Mucosa of rectum (tissue), 2 donors: ENCODE results near the gene ACVR2B.

Source experiments
- H3K27ac ChIP-seq, 2 donors: one replicate each; pipeline ENCODE4 v1.7.0; 2013; ENCODE audit warnings: inconsistent platforms in 2 of 2, low read depth in 2 of 2, low read length in 2 of 2
- H3K27me3 ChIP-seq, 2 donors: one replicate each; pipeline ENCODE4 v1.7.0; 2013; ENCODE audit warnings: low read length in 2 of 2; ENCODE audit not compliant: control insufficient read depth in 2 of 2, insufficient read depth in 2 of 2
- H3K36me3 ChIP-seq, 2 donors: one replicate each; pipeline ENCODE4 v1.7.0; 2013; ENCODE audit warnings: low read length in 2 of 2; ENCODE audit not compliant: control insufficient read depth in 2 of 2, insufficient read depth in 2 of 2
- H3K4me1 ChIP-seq, 2 donors: one replicate each; pipeline ENCODE4 v1.7.0; 2013; ENCODE audit warnings: low read length in 2 of 2, mild to moderate bottlenecking in 1 of 2; ENCODE audit not compliant: control insufficient read depth in 2 of 2, insufficient read depth in 2 of 2
- H3K4me3 ChIP-seq, 2 donors: one replicate each; pipeline ENCODE4 v1.7.0; 2013; ENCODE audit warnings: low read length in 2 of 2
- H3K9ac ChIP-seq, 2 donors: one replicate each; pipeline ENCODE4 v1.7.0; 2013; ENCODE audit warnings: low read length in 2 of 2, low read depth in 1 of 2, mild to moderate bottlenecking in 1 of 2
- H3K9me3 ChIP-seq, 2 donors: one replicate each; pipeline ENCODE4 v1.7.0; 2013; ENCODE audit warnings: low read length in 2 of 2; ENCODE audit not compliant: control insufficient read depth in 2 of 2
- donor health status: healthy.
- donor health status: Normal muscosa, but diverticular disease.

ACVR2B gene

DNA sequence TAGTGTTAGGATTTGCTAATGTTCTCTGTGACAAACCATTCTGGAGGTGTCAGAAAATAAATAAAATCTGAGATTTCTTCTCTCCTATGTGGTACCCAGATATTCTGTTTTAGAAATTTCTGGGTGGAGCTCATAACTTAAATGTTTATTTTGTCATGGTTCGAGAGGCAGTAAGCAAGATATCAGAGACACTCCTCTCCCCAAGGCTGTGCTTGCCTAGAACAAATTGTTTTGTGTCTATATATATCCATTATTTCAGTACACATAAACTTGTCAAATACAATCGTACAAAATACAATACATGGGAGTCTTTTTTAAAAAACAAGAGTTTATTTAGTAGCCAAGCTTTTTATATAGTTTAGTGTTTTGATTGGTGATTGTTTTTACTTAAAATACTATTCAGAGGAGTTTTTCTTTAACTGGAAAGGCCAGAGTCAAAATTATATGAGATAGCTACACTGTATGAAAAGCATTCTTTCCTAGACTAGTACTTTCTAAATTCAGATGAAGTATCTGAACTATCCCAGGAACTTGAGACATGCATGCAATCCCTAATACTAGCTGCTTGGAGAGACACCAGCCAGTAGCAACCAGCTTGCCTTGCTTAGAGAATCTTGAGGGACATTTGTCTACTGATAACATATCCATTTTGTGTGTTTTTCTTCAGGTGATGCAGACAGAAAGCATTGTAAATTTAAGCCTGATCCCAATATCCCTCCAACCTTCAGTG is 47.2 kb downstream of the ACVR2B start:
- no peak overlapping the region for H3K9ac ChIP-seq
- H3K9me3 ChIP-seq: no peaks in the 10 kb centered on the region
- no peaks in the 10 kb centered on the region for H3K27me3 ChIP-seq
- H3K4me3 ChIP-seq: no peak overlapping the region
- peaks cover 4 to 6% of the 10 kb centered on the region in 2 donors for H3K4me1 ChIP-seq
- H3K36me3 ChIP-seq: peaks cover 3 to 9% of the 10 kb centered on the region in 2 donors
- H3K27ac ChIP-seq: no peak overlapping the region

GRCh38 chr3:38507120-38507519 is 53.4 kb downstream of the ACVR2B start:
- no peaks in the 10 kb centered on the region for H3K27me3 ChIP-seq
- H3K4me1 ChIP-seq: no peaks in the 10 kb centered on the region
- no peak overlapping the region for H3K4me3 ChIP-seq
- no peak overlapping the region for H3K9ac ChIP-seq
- H3K9me3 ChIP-seq: no peaks in the 10 kb centered on the region
- no peak overlapping the region for H3K27ac ChIP-seq
- peaks cover 8 to 11% of the 10 kb centered on the region in 2 donors for H3K36me3 ChIP-seq

DNA sequence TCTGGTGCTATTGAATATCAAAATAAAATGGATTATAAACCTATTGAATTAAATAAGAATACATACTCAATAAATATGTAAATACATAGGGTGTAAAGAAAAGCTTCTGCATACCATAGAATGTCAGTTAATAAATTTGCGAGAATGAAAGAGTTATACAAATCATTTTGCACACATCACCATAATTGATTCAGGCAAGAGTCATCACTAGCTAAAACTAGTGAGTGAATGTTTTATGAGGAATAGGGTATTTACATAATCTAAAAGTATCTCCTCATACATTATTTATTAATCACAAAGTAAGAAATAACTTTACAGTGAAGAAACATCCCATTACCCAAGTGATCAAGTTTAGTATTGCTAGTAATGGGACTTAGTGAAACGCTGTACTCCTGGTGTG is 56.0 kb downstream of the ACVR2B start:
- H3K36me3 ChIP-seq: peaks cover 11 to 13% of the 10 kb centered on the region in 2 donors

DNA sequence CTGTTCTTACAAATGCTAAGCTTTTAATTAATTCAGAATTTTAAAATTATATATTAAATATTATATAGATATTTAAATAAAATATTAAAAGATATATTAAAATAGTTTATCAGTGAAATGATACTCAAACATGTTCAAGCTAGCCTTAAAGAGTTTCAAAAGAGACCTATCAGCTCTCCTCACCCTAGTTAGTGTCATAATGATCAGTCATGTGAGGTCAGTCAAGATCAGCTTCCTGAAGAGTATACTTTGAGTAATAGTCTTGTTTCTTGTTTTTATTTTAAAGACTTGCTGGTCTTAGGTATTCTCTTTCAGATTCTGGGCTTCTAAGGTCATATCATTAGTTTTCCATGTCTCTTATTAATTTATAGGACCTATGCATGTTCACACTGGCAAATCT is 56.9 kb downstream of the ACVR2B start:
- Histone ChIP-seq H3K27ac (no peak overlapping the region), H3K4me1 (no peaks in the 10 kb centered on the region), H3K27me3 (no peaks in the 10 kb centered on the region), H3K4me3 (no peak overlapping the region), H3K9me3 (no peaks in the 10 kb centered on the region), H3K9ac (no peak overlapping the region), H3K36me3 (peaks cover 14 to 17% of the 10 kb centered on the region in 2 donors)

More for the DNA sequence above, 56.0 kb downstream of the ACVR2B start:
- no peak overlapping the region for H3K4me3 ChIP-seq
- H3K27ac ChIP-seq: no peak overlapping the region
- no peaks in the 10 kb centered on the region for H3K4me1 ChIP-seq
- no peak overlapping the region for H3K9ac ChIP-seq
- no peaks in the 10 kb centered on the region for H3K9me3 ChIP-seq
- H3K27me3 ChIP-seq: no peaks in the 10 kb centered on the region

GRCh38 chr3:38511546-38511945 is 57.9 kb downstream of the ACVR2B start:
- H3K4me1 ChIP-seq: no peaks in the 10 kb centered on the region
- peaks cover 14 to 17% of the 10 kb centered on the region in 2 donors for H3K36me3 ChIP-seq
- H3K9ac ChIP-seq: no peak overlapping the region
- H3K27ac ChIP-seq: no peak overlapping the region
- H3K4me3 ChIP-seq: no peak overlapping the region
- H3K9me3 ChIP-seq: no peaks in the 10 kb centered on the region
- no peaks in the 10 kb centered on the region for H3K27me3 ChIP-seq

GRCh38 chr3:38515367-38515766 is 61.7 kb downstream of the ACVR2B start:
- Histone ChIP-seq H3K9ac (no peak overlapping the region), H3K27ac (no peak overlapping the region), H3K9me3 (no peaks in the 10 kb centered on the region), H3K27me3 (no peaks in the 10 kb centered on the region), H3K36me3 (peaks cover 12 to 15% of the 10 kb centered on the region in 2 donors), H3K4me3 (no peak overlapping the region), H3K4me1 (no peaks in the 10 kb centered on the region)

DNA sequence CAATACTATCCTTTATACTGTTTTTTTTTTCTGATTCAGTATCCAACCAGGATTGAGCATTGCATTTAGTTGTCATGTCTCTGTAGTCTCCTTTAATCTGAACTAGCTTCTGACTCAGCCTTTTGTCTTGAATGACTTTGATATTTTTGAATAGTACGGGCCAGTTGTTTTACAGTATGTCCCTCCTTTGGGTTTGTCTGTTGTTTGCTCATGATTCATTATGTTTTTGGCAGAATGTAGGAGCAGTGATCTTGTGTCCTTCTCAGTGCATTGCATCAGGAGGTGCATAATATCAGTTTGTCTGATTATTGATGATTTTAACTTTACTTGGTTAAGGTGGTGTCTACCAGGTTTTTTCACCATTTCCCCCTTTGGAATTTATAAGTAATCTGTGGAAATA is 63.0 kb downstream of the ACVR2B start:
- Histone ChIP-seq H3K36me3 (peaks cover 9 to 11% of the 10 kb centered on the region in 2 donors), H3K4me3 (no peak overlapping the region), H3K4me1 (no peaks in the 10 kb centered on the region), H3K9ac (no peak overlapping the region), H3K27ac (no peak overlapping the region), H3K27me3 (no peaks in the 10 kb centered on the region), H3K9me3 (no peaks in the 10 kb centered on the region)

GRCh38 chr3:38519000-38519399 is 65.3 kb downstream of the ACVR2B start:
- Histone ChIP-seq H3K4me3 (no peak overlapping the region), H3K4me1 (no peaks in the 10 kb centered on the region), H3K9ac (no peak overlapping the region), H3K36me3 (peaks cover 10 to 16% of the 10 kb centered on the region in 2 donors), H3K9me3 (no peaks in the 10 kb centered on the region), H3K27ac (no peak overlapping the region), H3K27me3 (no peaks in the 10 kb centered on the region)

DNA sequence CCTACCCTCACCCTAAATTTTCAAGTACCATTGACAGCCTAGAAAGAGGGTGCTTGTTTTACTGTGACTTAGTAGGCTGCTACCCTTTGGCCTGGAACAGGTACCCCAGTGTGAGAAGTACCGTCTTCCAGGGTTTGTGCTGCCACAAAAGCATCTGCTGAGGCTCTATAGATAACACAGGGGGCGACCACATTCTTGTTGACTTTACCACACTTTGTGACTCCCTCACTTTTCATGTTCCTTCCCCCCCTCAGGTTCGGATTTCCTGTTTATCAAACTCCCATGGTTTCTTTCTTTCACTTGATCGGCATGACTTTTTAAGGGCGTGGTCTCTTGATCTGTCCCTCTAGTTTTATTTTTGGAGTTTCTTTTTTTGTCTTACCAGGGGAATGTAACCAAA is 66.0 kb downstream of the ACVR2B start:
- H3K4me3 ChIP-seq: no peak overlapping the region
- no peak overlapping the region for H3K27ac ChIP-seq
- H3K4me1 ChIP-seq: no peaks in the 10 kb centered on the region
- H3K9ac ChIP-seq: no peak overlapping the region
- H3K27me3 ChIP-seq: no peaks in the 10 kb centered on the region
- H3K9me3 ChIP-seq: no peaks in the 10 kb centered on the region
- H3K36me3 ChIP-seq: peaks cover 7 to 21% of the 10 kb centered on the region in 2 donors

- no peaks in the 10 kb centered on the region for H3K9me3 ChIP-seq
- H3K9ac ChIP-seq: no peak overlapping the region
- no peaks in the 10 kb centered on the region for H3K4me1 ChIP-seq
- peaks cover 3 to 23% of the 10 kb centered on the region in 2 donors for H3K36me3 ChIP-seq
- no peak overlapping the region for H3K27ac ChIP-seq
- no peaks in the 10 kb centered on the region for H3K27me3 ChIP-seq
- no peak overlapping the region for H3K4me3 ChIP-seq
Measured at GRCh38 chr3:38521391-38521987, 67.8 kb downstream of the ACVR2B start.
